GM23338 (cell line): ENCODE measurements around the gene CAMSAP3. TPM values are rescaled to one million over a fixed set of nuclear protein-coding genes. Genes with fewer than 3 reads are reported as not detected.
"Not testable (repeated sequence)": the region's sequence is repeated elsewhere in the genome, so short reads cannot be mapped to it uniquely, and the experiment has no call there.

Source experiments
- ATAC-seq: fragments of 200-7000 bp; cut with Tn5 transposase; 3 replicates; pipeline ENCODE4 v1.9.1; 2020
- DNase-seq: peaks from one replicate; pipeline ENCODE4 v3.0.0-alpha.2; 2015; ENCODE audit warnings: low spot score
- H2AFZ ChIP-seq: fragments of 200-600 bp; sonication (generic); 2 replicates; pipeline ENCODE4 v1.8.0; 2016; ENCODE audit warnings: antibody characterized with exemption, mild to moderate bottlenecking, moderate library complexity
- H3F3A ChIP-seq: fragments of 200-600 bp; sonication (generic); replicated peaks from 2 replicates; pipeline ENCODE4 v1.8.0; 2017; ENCODE audit warnings: antibody characterized with exemption, mixed run types, low read depth
- H3K27ac ChIP-seq: fragments of 200-600 bp; sonication (generic); 2 replicates; pipeline ENCODE4 v1.6.1; 2016; ENCODE audit warnings: low read depth
- H3K27me3 ChIP-seq: fragments of 200-600 bp; sonication (generic); 2 replicates; pipeline ENCODE4 v1.8.0; 2016; ENCODE audit warnings: mild to moderate bottlenecking, mixed run types, moderate library complexity; ENCODE audit not compliant: insufficient read depth
- H3K36me3 ChIP-seq: fragments of 200-600 bp; sonication (generic); 2 replicates; pipeline ENCODE4 v1.8.0; 2016; ENCODE audit warnings: mild to moderate bottlenecking; ENCODE audit not compliant: insufficient read depth
- H3K4me1 ChIP-seq: fragments of 200-600 bp; sonication (generic); 2 replicates; pipeline ENCODE4 v1.8.0; 2016; ENCODE audit warnings: mild to moderate bottlenecking, moderate library complexity; ENCODE audit not compliant: insufficient read depth
- H3K4me2 ChIP-seq: fragments of 200-600 bp; sonication (generic); 2 replicates; pipeline ENCODE4 v1.7.1; 2017; ENCODE audit warnings: mixed run types
- H3K4me3 ChIP-seq: fragments of 200-600 bp; sonication (generic); 2 replicates; pipeline ENCODE4 v1.6.1; 2016; ENCODE audit warnings: mixed run types
- H3K79me2 ChIP-seq: fragments of 200-600 bp; sonication (generic); replicated peaks from 2 replicates; pipeline ENCODE4 v1.8.0; 2017; ENCODE audit warnings: mild to moderate bottlenecking; ENCODE audit not compliant: insufficient read depth
- H3K9me2 ChIP-seq: fragments of 200-600 bp; sonication (generic); 2 replicates; pipeline ENCODE4 v1.8.0; 2017; ENCODE audit not compliant: insufficient read depth
- H4K20me1 ChIP-seq: fragments of 200-600 bp; sonication (generic); replicated peaks from 2 replicates; pipeline ENCODE4 v1.8.0; 2017; ENCODE audit warnings: mild to moderate bottlenecking; ENCODE audit not compliant: insufficient read depth
- H3K27ac Mint-ChIP-seq: 2 replicates; pipeline ENCODE4 v1.8.0; 2020; ENCODE audit warnings: inconsistent platforms, mild to moderate bottlenecking, moderate library complexity, mixed read lengths
- H3K27me3 Mint-ChIP-seq: 3 replicates; pipeline ENCODE4 v1.8.0; 2022; ENCODE audit warnings: low read depth, mild to moderate bottlenecking, moderate library complexity, mixed read lengths, inconsistent platforms; ENCODE audit not compliant: insufficient read depth, poor library complexity
- H3K36me3 Mint-ChIP-seq: 3 replicates; pipeline ENCODE4 v1.8.0; 2021; ENCODE audit warnings: low read depth, mild to moderate bottlenecking, inconsistent platforms, moderate library complexity, mixed read lengths
- H3K4me1 Mint-ChIP-seq: 3 replicates; pipeline ENCODE4 v1.8.0; 2020; ENCODE audit warnings: mild to moderate bottlenecking, inconsistent platforms, mixed read lengths
- H3K4me3 Mint-ChIP-seq: 3 replicates; pipeline ENCODE4 v1.8.0; 2021; ENCODE audit warnings: moderate library complexity, mild to moderate bottlenecking, inconsistent platforms, mixed read lengths
- H3K9me3 Mint-ChIP-seq: 3 replicates; pipeline ENCODE4 v1.8.0; 2020; ENCODE audit warnings: moderate library complexity, mild to moderate bottlenecking, inconsistent platforms, mixed read lengths
- CREB1 ChIP-seq: fragments of 250-450 bp; sonication (Bioruptor Pico); IDR thresholded peaks from 2 replicates; pipeline ENCODE4 v1.5.0; 2020; ENCODE audit warnings: low read depth, mild to moderate bottlenecking, moderate library complexity
- EZH2 ChIP-seq: fragments of 200-600 bp; sonication (generic); IDR thresholded peaks from one replicate; pipeline ENCODE4 v1.8.0; 2017; ENCODE audit warnings: antibody characterized with exemption, mild to moderate bottlenecking, low read depth; ENCODE audit not compliant: unreplicated experiment
- EZH2phosphoT487 ChIP-seq: fragments of 200-600 bp; sonication (generic); IDR thresholded peaks from one replicate; pipeline ENCODE4 v1.8.1; 2018; ENCODE audit warnings: antibody characterized with exemption; ENCODE audit not compliant: unreplicated experiment
- JUNB ChIP-seq: IDR thresholded peaks from one replicate; pipeline ENCODE4 v1.6.1; 2016; ENCODE audit warnings: antibody characterized with exemption; ENCODE audit not compliant: unreplicated experiment
- POLR2AphosphoS5 ChIP-seq: IDR thresholded peaks from 2 replicates; pipeline ENCODE4 v1.6.1; 2016; ENCODE audit warnings: antibody characterized with exemption, low read depth
- ZNF114 ChIP-seq: fragments of 250-450 bp; sonication (Bioruptor Pico); IDR thresholded peaks from 2 replicates; pipeline ENCODE4 v1.5.0; 2020; ENCODE audit warnings: mild to moderate bottlenecking, moderate library complexity
- ZNF331 ChIP-seq: fragments of 250-450 bp; sonication (Bioruptor Pico); IDR thresholded peaks from 2 replicates; pipeline ENCODE4 v1.5.0; 2020; ENCODE audit warnings: low read depth, mild to moderate bottlenecking, moderate library complexity
- ZNF462 ChIP-seq: fragments of 250-450 bp; sonication (Bioruptor Pico); IDR thresholded peaks from 2 replicates; pipeline ENCODE4 v1.5.0; 2020; ENCODE audit warnings: mild to moderate bottlenecking, moderate library complexity
- polyA plus RNA-seq: library from polyadenylated mRNA; unstranded; fragments of >200 nt; fragmentation: Nextera tagmentation; extraction: Ambion mirVana; gene quantifications from 2 replicates; pipeline ENCODE4 v1.2.1, GENCODE V29; 2016
- total RNA-seq: library from RNA; depleted of rRNA; stranded (reverse); fragments of >200 nt; shearing (Covaris generic); gene quantifications from 2 replicates; pipeline ENCODE4 v1.2.3, GENCODE V29; 2014
- TF ChIP-seq, protein P1 (sequence below): IDR thresholded peaks from 2 replicates; pipeline ENCODE4 v1.6.1; 2016; ENCODE audit warnings: antibody characterized with exemption

CAMSAP3 gene
- total and polyA plus RNA-seq, 2 experiments from 2014 or later = 6.4 to 32.2 TPM

- Mint-ChIP-seq H3K27ac (no peak overlapping the region), H3K27me3 (peaks cover 11% of the 10 kb centered on the region), H3K4me3 (no peak overlapping the region; the same call in 2 of the 3 replicates), H3K9me3 (no peaks in the 10 kb centered on the region; the same call in 2 of the 3 replicates), H3K36me3 (peaks cover 3% of the 10 kb centered on the region; the same call in 1 of the 3 replicates), H3K4me1 (no peaks in the 10 kb centered on the region)
- Histone ChIP-seq H3K27me3 (no peaks in the 10 kb centered on the region), H2AFZ (no peak overlapping the region), H3K9me2 (no peaks in the 10 kb centered on the region), H3F3A (peaks cover 9% of the 10 kb centered on the region), H3K79me2 (no peaks in the 10 kb centered on the region), H3K4me2 (no peak overlapping the region), H3K27ac (no peak overlapping the region), H3K4me1 (no peaks in the 10 kb centered on the region), H4K20me1 (no peaks in the 10 kb centered on the region; the same call in 1 of the 2 replicates), H3K4me3 (no peak overlapping the region), H3K36me3 (no peaks in the 10 kb centered on the region)
- DNase-seq (no peak), ATAC-seq (no peak)
- TF ChIP-seq EZH2phosphoT487 (no peak), CREB1 (CRISPR knock-in tag) (no peak)
Measured at GRCh38 chr19:7643031-7643415, 47.4 kb downstream of the CAMSAP3 start.

- not testable (repeated sequence) for H3K4me2 ChIP-seq, H3K36me3 ChIP-seq, H3K27ac Mint-ChIP-seq, H3K79me2 ChIP-seq, H3K4me3 ChIP-seq, H3K9me3 Mint-ChIP-seq, H3K27me3 ChIP-seq, H3K4me1 ChIP-seq, H3K4me3 Mint-ChIP-seq, H4K20me1 ChIP-seq, H3F3A ChIP-seq, H3K4me1 Mint-ChIP-seq, H3K36me3 Mint-ChIP-seq, H3K27ac ChIP-seq, H2AFZ ChIP-seq, H3K9me2 ChIP-seq
- ATAC-seq = peak; percentile 34; the same call in 2 of the 3 replicates
- peak; percentile 72 for DNase-seq
- H3K27me3 Mint-ChIP-seq = peaks cover 11% of the 10 kb centered on the region
Measured at GRCh38 chr19:7643629-7644549, 48.2 kb downstream of the CAMSAP3 start.

GRCh38 chr19:7644550-7644877, 48.9 kb downstream of the CAMSAP3 start:
- H3K9me3 Mint-ChIP-seq = no peaks in the 10 kb centered on the region; the same call in 2 of the 3 replicates
- no peaks in the 10 kb centered on the region; the same call in 1 of the 2 replicates for H4K20me1 ChIP-seq
- no peak for DNase-seq
- TF ChIP-seq EZH2phosphoT487 = no peak
- TF ChIP-seq JUNB = no peak
- TF ChIP-seq POLR2AphosphoS5 = no peak
- no peak for TF ChIP-seq ZNF114 (CRISPR knock-in tag)
- no peak for TF ChIP-seq EZH2
- no peak for TF ChIP-seq ZNF331 (CRISPR knock-in tag)
- TF ChIP-seq, protein P1, sequence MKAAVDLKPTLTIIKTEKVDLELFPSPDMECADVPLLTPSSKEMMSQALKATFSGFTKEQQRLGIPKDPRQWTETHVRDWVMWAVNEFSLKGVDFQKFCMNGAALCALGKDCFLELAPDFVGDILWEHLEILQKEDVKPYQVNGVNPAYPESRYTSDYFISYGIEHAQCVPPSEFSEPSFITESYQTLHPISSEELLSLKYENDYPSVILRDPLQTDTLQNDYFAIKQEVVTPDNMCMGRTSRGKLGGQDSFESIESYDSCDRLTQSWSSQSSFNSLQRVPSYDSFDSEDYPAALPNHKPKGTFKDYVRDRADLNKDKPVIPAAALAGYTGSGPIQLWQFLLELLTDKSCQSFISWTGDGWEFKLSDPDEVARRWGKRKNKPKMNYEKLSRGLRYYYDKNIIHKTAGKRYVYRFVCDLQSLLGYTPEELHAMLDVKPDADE = no peak
- TF ChIP-seq ZNF462 (CRISPR knock-in tag) = no peak

More at GRCh38 chr19:7644550-7644877, 48.9 kb downstream of the CAMSAP3 start:
- H3K4me1 Mint-ChIP-seq = no peaks in the 10 kb centered on the region
- Histone ChIP-seq H3K9me2 (no peaks in the 10 kb centered on the region), H3K27me3 (no peaks in the 10 kb centered on the region), H3K4me1 (no peaks in the 10 kb centered on the region), H3K4me2 (no peak overlapping the region), H3K79me2 (no peaks in the 10 kb centered on the region), H3K27ac (no peak overlapping the region), H3K36me3 (no peaks in the 10 kb centered on the region), H3K4me3 (no peak overlapping the region), H3F3A (peaks cover 9% of the 10 kb centered on the region), H2AFZ (no peak overlapping the region)
- no peak for ATAC-seq
- H3K4me3 Mint-ChIP-seq = no peak overlapping the region
- no peak overlapping the region for H3K27ac Mint-ChIP-seq
- peaks cover 8% of the 10 kb centered on the region for H3K27me3 Mint-ChIP-seq
- peaks cover 3% of the 10 kb centered on the region; the same call in 1 of the 3 replicates for H3K36me3 Mint-ChIP-seq
